ENCODE data around the gene SKAP1. TPM values are rescaled to one million over a fixed set of nuclear protein-coding genes. Genes with fewer than 3 reads are reported as not detected.

SKAP1 gene
- total RNA-seq (2014; rRNA removed; shearing (Covaris generic)), result not detected in 2 replicates

DNA sequence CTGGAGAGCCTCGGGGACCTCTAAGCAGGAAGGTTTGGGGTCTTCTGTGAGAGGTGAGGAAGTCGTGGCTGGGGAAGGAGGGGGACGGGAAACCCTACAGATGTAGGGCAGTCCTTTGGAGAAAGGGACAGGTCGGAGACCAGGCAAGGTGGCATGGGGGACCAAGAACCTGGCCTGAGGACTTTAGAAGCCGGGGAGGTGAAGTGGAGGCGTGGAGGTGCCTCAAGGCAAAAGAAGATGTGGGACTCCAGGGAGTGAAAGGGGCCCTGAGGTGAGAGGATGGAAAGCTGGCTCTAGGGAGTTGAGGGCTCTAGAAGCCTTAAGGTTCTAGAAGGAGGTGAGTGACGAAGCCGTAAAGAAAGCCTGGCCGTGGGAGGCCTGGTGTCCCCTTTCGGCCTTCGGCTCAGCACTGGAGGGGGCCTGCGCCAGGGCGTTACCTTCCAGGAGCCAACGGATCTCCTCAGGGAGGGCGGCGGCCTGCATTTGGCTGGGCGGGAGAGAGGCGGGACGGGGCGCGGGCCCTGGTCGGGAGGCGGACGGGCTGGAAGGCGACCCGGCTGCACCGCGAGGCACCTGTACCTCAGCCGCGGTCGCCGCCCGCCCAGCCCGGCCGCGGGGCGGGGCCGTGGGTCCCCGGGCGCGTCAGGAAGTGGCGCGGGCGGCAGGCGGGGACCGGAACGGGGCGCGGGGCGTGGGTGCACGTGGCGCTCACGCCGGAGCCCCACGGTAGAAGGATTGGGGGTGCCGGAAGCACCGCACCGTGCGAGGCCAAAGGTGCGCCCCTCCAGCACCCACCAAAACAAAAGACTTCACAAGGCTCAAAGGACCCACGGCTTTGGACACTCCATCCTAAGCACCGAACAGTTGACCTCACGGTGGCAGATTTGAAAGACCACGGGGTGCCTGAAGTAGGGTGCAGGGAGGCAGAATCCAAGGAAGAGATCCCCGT, at the start of gene SKAP1:
SKAP1 (minus strand) TSS at position 577 of the 949 bp plus-strand sequence.
- DNase-seq (ENCODE audit: low spot score), result no peak
- in situ Hi-C loops (cut with HindIII; ENCODE audit: low sequenced_read_pairs), result no loop called here

DNA sequence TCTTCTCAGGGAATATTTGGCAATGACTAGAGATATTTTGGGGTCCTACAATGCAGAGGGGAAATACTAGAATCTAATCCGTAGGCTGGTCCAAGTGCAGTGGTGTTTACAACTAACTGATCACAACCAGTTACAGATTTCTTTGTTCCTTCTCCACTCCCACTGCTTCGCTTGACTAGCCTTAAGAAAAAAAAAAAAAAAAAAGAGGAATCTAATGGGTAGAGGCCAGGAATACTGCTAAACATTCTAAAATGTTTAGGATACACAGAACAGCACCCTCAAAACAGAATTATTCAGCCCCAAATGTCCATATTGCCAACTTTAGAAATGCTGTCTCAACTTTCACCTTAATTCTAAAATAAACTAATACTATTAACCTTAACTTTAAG, 49.0 kb upstream of the SKAP1 start:
- in situ Hi-C loops (cut with HindIII; ENCODE audit: low sequenced_read_pairs), result no loop called here

DNA sequence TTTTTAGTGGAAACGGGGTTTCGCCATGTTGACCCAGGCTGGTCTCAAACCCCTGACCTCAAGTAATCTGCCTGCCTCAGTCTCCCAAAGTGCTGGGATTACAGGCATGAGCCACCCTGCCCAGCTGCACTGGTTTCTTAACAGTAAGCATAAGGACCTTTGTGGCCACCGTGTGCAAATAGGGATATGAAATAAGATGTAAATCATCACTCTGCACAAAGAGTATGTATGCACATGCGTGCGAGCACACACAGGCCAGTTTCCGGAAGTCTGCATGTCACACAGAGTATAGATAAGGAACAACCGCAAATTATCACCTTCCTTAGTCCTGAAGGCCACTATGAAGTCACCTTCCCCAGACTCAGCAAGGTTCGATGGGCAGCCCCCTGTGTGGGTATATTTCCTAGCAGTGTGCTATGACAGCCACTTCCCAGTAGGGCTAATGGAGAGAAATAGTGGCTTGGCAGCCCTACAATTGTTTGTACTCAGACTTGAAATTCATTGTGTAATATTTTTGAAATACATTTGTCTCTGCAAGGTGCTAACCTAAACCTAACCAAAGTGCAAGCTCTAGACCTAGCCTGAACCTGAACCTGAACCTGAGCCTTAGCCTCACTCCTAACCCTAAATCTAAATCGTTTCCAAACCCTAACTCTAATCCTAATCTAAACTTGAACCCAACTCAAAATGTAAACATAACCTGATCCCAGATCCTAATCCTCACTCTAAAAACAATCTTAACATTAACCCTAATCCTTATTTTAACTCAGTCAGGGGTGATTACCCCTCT, 48.4 kb upstream of the SKAP1 start:
- no peak for DNase-seq (ENCODE audit: low spot score)
- in situ Hi-C loops (cut with HindIII; ENCODE audit: low sequenced_read_pairs), result no loop called here

More for the DNA sequence above, 49.0 kb upstream of the SKAP1 start:
- DNase-seq (ENCODE audit: low spot score), result no peak

DNA sequence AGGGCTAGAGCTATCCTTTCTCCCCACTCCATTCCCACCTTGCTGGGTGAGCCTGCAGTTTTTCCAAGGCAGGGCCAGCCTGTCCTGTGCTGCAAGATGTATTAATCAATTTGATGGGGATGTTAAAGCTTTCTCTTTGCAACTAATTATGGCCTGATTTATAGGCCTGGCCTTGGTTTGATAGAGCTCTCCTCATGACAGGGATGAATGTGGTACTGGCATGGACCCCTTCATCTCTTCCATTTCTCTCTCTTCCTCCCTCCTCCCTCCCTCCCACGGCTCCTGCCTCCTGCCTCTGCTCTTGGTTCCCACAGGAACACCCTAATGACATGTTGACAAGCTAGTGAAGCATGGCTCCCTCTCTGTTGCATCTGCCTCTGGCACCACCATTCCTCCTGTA, 47.2 kb upstream of the SKAP1 start:
- in situ Hi-C loops (cut with HindIII; ENCODE audit: low sequenced_read_pairs), result no loop called here
- no peak for DNase-seq (ENCODE audit: low spot score)

GRCh38 chr17:48472411-48473281, 42.6 kb upstream of the SKAP1 start:
- DNase-seq (ENCODE audit: low spot score), result no peak
- in situ Hi-C loops (cut with HindIII; ENCODE audit: low sequenced_read_pairs), result no loop called here

DNA sequence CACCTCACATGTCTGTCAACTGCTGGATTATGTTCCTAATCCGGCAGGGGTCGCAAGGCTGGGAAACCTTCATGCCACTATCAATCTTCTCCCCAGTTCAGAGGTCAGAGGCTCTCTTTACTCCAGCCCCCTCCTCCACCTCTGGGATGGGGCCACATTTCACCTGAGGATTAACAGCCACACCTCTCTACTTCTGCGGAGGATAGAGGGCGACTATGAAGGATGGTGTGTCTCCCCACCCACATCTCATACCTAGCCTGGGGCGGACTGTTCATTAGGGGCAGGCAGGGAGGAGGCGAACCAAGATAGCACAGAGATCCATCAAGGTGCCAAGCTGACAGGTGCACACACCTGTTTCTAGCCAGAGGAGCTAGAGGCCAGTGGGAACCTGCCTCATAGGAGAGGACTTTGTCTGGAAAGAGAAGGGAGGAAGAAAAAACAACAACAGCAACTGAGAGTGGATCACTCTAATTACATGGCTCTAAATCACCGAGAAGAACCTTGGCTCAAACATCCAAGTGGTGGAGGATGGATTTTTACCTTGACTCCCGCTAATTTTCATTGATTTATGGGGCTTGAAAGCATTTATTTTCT, 41.9 kb upstream of the SKAP1 start:
- DNase-seq (ENCODE audit: low spot score), result no peak
- in situ Hi-C loops (cut with HindIII; ENCODE audit: low sequenced_read_pairs), result no loop called here

GRCh38 chr17:48470388-48471034, 40.5 kb upstream of the SKAP1 start:
- in situ Hi-C loops (cut with HindIII; ENCODE audit: low sequenced_read_pairs), result no loop called here
- no peak for DNase-seq (ENCODE audit: low spot score)

DNA sequence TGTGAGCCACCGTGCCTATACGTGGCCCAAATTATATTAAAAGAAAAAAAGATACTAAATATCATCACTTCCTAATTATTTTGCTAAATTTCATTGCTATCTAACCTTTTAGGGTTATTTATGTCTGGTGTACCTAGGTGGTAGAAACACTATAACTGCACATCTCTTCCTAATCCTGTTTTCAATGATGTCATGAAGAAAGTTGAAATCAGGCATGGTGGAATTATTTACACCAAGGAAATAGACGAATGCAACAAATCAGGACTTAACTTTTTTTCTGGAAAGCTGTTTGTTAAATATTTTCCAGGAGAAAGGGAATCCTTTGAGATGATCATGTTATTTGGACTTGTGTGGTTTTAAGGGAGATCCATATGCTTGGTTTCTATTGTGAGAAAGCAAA, 39.2 kb upstream of the SKAP1 start:
- in situ Hi-C loops (cut with HindIII; ENCODE audit: low sequenced_read_pairs), result no loop called here
- DNase-seq (ENCODE audit: low spot score), result no peak

GRCh38 chr17:48468299-48468698, 38.3 kb upstream of the SKAP1 start:
- in situ Hi-C loops (cut with HindIII; ENCODE audit: low sequenced_read_pairs), result no loop called here
- no peak for DNase-seq (ENCODE audit: low spot score)

DNA sequence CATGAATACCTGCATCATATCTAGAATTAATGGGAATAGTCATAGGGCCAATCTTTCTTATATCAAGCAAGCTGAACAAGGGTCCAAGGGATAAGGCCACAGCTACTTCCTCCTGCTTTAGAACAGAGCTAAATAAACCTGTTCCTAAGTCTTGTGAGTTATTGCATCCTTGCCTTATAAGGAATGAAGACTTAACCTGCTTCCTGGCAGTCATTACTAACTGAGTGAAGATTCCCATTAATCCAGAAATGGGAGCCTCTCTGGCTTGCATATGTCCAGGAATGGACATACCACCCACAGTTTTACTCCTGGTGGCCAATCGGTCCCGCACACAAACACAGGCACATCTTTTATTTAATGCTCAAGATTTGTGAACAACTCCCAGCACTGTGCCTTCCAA, 35.9 kb upstream of the SKAP1 start:
- in situ Hi-C loops (cut with HindIII; ENCODE audit: low sequenced_read_pairs), result no loop called here
- DNase-seq (ENCODE audit: low spot score), result no peak

- in situ Hi-C loops (cut with HindIII; ENCODE audit: low sequenced_read_pairs), result no loop called here
- DNase-seq (ENCODE audit: low spot score), result no peak
Observed at GRCh38 chr17:48463526-48463925, 33.5 kb upstream of the SKAP1 start.

- in situ Hi-C loops (cut with HindIII; ENCODE audit: low sequenced_read_pairs), result no loop called here
- DNase-seq (ENCODE audit: low spot score), result no peak
Observed at GRCh38 chr17:48462946-48463345, 32.9 kb upstream of the SKAP1 start.

DNA sequence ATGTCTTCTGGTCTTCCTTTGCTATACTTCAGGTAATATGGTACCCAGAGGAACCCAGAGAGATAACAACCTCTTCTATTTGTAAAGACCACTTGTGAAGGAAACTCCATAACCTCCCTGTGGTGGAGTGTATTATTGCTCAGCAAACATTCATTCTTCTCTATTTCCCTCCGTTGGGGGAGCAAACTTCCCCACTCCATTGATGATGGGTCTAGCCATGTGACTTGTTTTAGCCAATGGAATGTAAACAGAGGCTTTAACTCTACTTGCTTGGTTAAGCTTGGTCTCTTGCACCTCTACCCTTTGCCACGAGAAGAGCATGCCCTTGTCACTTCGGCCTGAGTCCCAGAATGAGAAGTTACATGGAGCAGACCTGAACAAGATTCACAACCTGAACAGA, 30.0 kb upstream of the SKAP1 start:
- DNase-seq (ENCODE audit: low spot score), result no peak
- in situ Hi-C loops (cut with HindIII; ENCODE audit: low sequenced_read_pairs), result no loop called here

DNA sequence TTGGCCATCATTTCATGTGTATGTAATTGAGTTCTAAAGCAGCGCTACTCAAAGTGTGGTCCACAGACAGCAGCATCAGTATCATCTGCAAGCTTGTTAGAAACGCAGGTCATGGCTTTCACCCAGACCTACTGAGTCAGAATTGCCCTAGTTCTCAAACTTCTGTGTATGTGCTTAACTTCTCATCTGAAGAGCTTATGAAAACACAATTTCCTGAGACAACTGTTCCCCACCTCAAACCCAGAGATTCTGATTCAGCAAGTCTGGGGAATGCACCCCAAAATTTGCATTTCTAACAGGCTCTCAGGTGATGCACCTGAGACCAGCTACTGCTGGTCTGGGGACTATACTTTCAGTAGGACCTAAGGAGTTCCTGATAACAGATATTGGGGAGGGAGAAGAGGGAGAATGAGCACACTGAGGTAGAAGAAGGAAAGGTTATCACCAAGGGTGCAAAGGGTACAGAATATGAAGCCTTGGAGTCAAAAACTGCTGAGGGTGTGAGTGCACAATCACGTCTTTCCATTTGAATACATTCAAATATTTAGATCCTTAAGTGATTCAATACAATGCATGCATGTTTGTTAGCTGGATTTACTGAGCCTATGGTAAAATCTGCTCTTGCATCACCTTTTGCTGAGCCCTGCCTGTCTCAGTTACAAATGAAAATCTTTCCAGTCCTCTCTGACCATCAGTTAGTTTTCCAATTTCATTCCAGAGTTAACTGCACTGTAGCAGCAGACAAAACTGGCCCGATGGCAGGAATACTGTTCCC, 29.2 kb upstream of the SKAP1 start:
- in situ Hi-C loops (cut with HindIII; ENCODE audit: low sequenced_read_pairs), result no loop called here
- DNase-seq (ENCODE audit: low spot score), result no peak

DNA sequence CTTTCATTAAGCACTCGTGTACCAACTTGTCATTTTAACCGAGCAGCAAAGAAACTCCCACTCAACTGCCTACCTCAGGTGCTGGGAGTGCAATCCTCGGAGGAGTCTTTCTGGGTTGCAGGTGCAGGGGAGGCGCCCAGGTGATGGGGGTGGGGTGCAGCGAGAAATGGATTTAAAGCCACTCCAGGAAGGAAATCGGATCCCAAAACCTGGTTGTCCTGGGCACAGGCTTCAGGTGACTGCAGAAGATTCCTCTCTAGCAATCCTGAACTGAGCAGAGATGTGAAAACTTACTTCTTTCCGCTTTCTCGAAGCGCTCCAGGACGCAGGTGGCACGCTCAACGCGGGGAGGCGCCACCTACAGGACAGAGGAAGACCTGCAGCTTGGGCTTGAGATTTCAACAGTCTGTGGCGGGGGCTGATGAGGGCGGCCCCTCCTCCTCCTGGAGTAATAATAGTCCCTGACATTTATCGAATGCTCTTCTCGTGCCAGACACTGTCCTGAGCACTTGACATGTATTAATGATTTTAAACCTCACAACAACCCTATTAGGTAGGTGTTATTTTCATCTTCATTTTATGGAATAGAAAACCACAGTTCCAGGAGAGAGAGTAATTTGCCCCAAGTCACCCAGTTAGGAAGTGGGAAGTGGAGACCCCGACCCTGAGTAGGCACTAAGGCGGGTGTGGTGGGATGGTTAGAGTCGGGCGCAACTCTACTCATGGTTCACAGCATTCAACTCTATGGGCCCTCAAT, 27.2 kb upstream of the SKAP1 start:
- peak; percentile 10 for DNase-seq (ENCODE audit: low spot score)
- in situ Hi-C loops (cut with HindIII; ENCODE audit: low sequenced_read_pairs), result no loop called here

- DNase-seq (ENCODE audit: low spot score), result no peak
- in situ Hi-C loops (cut with HindIII; ENCODE audit: low sequenced_read_pairs), result no loop called here
Observed at GRCh38 chr17:48456589-48456988, 26.6 kb upstream of the SKAP1 start.

- in situ Hi-C loops (cut with HindIII; ENCODE audit: low sequenced_read_pairs), result no loop called here
- no peak for DNase-seq (ENCODE audit: low spot score)
Observed at GRCh38 chr17:48455791-48456190, 25.8 kb upstream of the SKAP1 start.
